ENCODE measurements around the gene EFR3B.

DNA sequence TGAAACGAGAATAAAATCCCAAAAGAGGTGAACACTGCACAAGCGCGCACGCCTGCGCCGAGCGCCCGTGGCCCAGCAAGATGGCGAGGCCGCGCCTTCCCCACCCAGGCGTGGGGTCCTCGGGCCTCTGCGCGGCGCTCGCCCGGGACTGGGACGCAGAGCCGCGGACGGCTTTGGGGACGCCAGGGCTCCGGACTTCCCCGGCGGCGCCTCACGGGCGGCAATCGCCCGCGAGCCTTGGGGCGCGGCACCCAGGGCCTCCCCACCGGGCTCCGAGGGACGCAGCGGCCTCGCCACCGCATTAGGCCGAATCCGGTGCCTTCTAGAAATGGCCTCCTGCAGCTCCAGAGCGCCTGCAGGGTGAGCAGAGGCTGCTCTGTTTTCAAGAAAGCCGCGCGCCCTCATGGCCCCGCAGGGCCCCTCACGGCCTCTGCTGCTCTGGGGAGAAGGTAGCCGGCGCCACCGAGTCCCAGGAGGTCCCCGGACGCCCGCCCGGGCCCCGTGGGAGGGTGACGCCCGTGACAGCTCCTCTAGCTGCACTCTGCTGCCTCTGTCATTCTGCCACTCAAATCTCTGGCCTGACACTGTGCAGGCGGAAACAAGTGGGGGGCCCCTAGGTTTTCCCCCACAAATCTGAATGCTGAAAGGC lies 162.4 kb downstream of the EFR3B start:
- TF ChIP-seq CTCF (IDR thresholded peaks at IDR 0.05) (no peak), POLR2A (IDR thresholded peaks at IDR 0.05) (no peak)

All from esophagus squamous epithelium (tissue), 4 donors.